GM19238 (cell line): ENCODE results near the gene ALG9.
A peak's percentile ranks its signal among the peaks of the same experiment; 100 is the strongest.

ENCODE experiments used
- DNase-seq: peaks from one replicate; pipeline ENCODE4 v3.0.0; 2011; ENCODE audit warnings: low spot score; ENCODE audit not compliant: insufficient read length

ALG9 gene

DNA sequence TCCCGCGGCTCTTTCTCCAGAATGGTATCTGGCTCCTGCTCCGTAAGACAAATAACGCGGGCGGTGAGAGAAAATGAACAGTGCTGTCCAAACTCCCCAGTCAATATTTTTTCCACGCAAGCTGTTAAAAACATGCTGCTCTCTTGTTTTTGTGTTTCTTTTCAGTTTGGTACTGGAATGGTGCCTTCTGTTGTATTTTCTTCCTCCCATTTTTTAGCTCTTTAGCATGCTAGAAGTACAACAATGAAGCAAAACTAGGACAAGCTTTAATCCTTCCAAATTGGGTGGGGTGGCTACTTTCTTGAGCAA is 104.6 kb downstream of the ALG9 start:
- no peak for DNase-seq

DNA sequence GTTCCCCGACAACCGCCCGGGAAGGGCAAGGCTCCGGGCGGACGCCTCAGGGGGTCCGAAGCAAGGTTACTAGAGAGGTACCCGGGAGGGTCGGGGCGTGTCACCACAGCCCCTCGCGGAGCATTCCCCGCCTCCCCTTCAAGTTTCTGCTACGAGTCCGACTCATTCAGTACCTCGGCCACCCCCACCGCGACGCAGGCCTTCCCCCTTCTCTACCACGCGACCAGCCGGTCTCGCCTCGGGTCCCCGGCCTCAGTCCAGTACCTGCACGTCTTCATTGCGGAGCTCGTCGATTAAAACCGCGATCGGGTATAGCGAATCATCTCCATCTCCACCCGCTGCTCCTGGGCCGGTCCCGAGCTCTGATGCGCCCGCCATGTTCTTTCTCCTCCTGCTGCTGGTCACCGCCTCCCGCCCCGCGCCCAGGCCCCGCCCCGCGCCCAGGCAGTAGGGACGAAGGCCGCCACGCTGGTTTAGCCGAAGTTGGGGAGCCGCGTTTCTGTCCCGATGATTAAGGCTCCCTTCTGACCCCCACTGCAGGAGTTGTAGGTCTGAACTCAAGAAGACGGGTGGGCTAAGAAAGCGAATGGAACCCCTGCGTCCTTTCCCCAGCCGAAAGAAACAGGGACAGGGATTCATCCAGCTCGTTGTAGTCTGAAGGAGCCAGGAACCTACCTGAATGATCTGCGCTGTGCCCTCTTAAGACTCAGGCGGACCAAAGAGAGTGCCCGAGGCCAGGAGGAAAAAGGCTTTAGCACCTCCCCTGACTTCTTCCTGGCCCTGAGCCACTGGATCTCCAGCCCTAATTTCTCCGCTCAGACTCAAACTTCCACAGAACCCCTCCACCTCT is 105.2 kb downstream of the ALG9 start, which contains the start of gene PPP2R1B:
Gene PPP2R1B, minus strand, starts transcription at position 406 of the 850 bp plus-strand sequence. Its CDS starts 28 bp downstream, at position 378.
- DNase-seq: peak; percentile 96

DNA sequence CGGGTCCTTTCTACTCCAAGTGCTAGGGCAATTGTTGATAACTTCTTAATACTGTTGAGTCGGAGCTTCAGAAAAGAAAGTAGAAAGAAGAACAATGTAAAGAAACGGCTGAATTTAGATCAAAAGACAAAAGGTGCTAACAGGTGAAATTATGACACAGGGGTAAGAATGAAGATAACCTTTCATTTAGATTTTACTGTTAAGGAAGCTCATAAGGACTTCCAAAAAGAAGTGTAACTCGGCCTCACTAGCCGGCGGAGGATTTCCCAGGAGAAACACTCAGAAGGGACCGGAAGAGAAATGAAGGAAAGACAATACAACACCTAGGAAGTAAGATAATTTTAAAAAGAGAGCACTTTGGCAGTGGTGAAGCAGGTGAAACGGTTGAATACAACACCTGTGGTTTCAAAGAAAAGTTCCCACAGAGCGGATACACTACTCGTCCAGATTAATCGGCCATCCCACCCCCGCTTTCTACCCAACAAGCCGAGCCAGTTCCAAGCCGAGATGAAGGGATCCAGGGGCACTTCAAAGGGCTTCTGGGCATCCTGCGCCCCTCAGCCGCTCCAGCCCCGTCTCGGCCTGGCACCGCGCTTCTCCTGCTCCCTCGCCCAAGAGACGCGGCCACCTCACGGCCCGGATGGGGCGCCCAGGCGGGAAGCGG is 105.9 kb downstream of the ALG9 start:
- DNase-seq: no peak

DNA sequence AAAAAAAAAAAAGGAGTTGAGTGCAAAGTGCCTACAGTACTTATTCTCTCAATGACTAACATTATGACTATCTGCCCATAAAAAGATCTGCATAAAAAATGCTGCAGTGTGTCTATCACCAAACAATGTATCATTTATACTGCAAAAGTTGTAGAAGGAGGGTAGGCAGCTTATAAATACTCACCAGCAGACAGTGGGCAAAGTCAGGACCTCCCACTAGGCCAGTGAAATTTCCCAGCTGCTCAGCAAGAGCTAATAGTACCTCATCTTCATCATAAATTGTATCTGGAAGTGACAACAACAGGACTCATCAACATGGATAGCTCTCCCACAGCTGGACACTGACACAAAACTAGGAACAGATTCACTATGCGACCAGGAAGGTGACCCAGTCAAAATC is 106.8 kb downstream of the ALG9 start:
- DNase-seq: no peak

DNA sequence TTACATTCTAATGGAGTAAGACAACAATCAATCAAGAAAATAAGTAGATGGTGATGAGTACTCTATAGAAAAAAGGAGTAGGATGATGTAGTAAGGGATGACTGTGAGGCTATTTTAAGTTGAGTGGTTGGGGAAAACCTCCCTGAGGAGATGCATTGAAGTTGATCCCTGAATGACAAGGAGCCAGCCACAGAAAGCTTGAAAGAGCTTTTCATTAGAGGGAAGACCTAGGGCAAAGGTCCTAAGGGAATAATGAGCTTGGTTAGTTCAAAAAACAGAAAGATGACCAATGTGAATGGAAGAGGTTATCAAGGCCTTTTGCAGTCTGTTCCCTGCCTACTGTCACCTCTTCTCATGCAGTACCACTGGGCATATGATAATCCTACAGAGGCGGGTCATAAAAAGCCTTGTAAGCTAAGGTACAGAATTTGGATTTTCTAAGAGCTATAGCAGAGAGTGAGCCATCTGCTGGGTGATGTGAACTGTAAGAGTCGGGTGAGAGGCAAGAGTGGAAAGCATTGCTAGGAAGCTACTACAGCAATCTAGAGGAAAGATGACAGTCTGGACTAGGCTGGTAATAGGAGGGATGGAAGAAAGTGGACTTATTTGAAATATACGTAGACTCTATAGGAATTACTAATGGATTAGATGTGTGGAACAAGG is 108.3 kb downstream of the ALG9 start:
- no peak for DNase-seq

DNA sequence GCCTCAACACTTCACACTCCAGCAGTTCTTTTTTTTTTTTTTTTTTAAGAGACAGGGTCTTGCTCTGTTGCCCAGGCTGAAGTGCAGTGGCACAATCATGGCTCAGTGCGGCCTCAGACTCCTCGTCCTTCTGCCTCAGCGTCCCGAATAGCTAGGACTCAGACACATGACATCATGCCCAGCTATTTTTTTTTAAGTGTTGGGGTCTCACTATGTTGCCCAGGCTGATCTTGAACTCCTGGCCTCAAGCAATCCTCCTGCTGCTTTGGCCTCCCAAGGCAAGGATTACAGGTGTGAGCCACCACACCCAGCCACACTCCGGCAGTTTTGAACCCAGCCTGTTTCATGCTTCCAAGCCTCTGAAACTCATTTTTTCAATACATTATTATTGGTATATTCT is 108.9 kb downstream of the ALG9 start:
- DNase-seq: no peak

DNA sequence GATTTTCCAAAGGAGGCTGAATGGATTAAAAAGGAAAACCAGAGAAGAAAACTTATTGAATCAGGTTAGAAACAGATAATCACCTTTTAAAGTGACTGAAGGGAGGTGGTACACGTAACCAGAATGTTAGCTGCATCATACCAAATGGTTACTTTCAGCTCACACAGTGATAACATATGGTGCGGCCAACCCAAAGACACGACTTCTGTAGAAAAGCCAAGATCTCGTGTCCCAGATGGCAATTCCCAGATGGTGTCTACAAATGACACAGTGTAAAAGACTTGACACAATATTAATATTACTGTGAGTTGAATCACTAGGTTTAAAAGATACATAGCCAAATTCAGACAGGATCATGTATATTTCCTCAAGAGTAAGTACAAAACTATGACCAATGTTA is 110.3 kb downstream of the ALG9 start:
- no peak for DNase-seq

DNA sequence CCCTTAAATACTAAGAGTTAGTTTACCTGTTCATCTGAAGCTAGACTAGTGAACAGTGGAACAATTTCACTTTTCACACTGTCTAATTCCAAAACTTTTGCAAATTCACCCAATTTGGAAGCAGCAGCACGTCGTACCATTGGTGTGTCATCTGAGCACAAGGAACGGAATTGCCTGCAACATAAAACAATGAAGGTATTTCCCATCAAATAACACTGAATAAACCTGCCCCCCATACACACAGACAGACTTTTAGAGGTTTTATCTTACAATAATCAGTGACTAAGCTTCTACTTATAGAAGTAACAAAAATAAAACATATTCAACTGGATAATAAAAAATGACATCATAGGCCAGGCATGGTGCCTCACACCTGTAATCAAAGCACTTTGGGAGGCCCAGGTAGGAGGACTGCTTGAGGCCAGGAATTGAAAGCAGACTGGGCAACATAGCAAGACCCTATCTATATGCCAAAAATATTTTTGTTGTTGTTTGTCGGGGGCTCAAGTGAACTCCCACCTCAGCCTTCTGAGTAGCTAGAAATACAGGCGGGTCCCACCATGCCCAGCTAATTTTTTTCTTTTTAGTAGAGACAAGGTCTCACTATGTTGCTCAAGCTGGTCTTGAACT is 111.5 kb downstream of the ALG9 start:
- no peak for DNase-seq

DNA sequence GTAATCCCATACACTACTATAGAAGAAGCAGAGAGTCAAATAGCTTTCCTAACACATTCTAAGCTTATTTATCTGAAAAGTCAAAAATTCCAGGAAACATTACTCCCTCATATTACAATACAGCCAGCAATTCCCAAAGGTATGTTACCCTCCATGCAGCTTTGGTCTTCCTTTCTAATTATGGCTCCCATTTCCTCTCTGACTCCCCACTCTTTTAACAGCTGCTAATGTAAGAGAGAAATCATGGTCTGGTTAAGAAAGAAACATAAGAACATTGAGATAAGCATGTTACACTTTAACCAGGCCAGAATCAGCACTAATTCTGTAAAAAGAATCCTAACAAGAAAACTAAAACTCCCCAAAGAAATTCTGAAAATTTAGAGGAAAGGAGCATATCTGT is 112.0 kb downstream of the ALG9 start:
- no peak for DNase-seq

DNA sequence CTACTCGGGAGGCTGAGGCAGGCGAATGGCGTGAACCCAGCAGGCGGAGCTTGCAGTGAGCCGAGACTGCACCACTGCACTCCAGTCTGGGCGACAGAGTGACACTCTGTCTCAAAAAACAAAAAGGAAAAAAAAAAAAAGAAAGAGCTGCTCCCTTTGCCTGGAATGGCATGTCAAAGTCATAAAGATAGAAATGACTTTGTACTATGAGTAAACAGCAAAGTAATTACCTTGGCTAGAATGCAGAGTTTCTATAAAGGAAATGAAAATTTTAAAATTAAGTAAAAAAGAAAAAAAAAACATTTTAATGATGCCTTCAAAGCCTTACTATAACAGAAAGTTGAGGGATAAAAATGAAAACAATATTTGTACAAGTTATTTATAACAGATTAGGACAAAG is 115.3 kb downstream of the ALG9 start:
- no peak for DNase-seq

DNA sequence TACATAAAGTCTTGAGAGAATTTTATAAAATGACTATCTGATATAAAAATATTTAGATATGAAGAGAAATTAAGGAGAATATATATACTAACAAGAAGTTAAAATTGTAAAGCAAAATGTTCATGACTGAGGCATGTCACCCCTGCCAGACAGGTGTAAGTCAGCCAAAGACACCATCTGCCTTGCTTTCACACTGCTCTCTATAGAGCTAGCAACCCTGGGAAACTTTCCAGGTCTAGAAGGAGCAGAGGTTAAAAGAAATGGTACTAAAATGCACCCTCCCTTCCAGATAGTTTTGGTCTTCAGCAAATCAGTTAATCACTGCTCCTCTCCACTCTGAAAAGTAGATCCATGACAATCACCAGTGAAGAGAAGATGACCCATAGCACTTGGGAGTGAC is 121.7 kb downstream of the ALG9 start:
- no peak for DNase-seq

DNA sequence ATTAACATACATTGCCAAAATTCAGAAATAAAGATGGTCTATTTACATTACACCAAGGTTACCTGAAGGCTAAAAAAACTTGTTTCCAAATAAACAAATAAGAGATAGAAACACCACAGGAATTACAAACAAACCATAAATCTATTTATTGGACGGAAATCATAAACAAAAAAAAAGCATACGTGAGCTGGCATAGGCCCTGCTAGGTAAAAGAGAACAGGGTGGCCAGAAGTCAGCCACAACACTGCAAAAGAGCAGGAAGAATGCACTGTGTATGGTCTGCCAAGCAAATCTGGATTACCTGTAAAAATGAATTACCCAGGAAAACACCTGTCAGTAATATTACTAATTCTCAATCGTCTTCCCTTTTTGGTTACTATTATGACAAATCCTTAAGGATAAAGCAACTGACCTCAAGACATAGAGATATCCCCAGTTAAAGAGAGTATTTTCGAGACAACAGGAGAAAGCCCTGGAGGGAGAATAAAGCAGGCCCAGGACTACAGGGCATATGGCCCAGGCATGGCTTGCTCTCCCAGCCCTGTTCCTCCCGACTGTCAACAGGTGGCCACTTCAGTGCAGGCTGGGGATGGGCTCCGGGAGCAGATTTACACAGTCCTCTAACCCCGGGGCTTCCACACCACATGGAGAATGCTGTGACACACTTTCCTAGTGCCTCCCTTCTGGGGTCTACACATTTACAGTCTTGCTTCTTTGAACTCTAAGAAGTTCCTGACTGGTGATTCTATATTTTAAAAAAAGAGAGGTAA is 123.2 kb downstream of the ALG9 start:
- no peak for DNase-seq

DNA sequence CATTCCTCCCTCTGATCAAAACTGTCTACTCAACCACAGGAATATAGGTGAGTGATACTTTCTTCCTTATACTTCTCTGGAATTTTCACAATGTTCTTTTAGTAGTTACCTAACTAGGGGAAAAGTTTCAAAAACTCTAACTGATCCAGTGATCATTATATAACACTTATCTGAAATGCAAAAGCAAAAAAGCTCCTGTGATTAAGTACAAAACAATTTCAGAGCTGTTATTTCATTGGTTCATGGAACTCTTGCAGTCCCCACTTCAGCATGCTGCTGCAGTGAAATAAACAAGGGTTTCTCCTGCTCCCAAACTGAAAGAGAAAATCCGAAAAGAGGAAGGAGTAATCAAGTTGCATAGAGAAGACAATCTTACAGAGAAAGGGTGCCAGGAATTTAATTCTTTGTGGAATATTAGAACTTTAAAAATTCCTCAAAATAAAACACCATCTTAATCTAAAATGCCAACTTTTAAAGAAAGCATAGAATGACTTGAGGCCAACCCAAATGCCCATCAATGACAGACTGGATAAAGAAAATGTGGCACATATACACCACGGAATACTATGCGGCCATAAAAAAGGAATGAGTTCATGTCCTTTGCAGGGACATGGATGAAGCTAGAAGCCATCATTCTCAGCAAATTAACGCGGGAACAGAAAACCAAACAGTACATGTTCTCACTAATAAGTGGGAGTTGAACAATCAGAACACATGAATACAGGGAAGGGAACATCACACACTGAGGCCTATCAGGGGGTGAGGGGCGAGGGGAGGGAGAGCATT is 125.5 kb downstream of the ALG9 start:
- no peak for DNase-seq

DNA sequence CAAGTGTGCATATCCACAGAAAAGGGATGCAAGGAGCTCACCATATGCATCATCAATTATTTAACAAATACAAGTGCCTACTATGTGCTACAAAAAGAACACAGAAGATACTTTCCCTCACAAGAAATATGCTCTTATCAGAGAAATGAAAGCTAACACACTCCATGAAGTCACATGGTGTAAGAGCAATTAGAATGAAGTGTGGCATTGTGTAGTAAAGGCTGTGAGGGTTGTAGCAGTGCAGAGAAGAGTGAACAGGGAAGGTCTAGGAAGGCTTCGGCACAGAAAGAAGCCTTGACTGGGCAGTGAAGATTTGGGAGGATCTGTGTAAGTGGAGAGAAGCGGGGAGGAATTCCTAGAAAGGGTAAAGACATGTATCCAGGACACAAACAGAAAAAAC is 127.7 kb downstream of the ALG9 start:
- DNase-seq: no peak

DNA sequence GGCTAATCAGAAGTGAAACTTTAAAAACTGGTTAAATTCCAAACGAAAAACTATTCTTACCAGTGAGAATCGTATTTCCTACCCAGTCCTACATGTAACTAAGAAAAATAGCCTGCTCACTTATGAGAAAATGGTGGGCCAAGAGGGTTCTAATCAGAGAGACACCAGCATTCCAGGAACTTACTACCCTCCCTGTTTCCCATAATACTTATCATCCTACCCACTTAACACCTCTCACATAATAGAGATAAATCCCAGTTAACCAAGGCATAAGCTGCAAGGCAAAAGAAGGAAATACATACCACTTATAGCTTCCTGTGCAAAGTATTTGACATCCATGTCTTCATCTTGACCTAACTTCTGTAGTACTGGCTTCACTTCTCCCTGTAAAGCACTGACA is 129.6 kb downstream of the ALG9 start:
- DNase-seq: no peak

DNA sequence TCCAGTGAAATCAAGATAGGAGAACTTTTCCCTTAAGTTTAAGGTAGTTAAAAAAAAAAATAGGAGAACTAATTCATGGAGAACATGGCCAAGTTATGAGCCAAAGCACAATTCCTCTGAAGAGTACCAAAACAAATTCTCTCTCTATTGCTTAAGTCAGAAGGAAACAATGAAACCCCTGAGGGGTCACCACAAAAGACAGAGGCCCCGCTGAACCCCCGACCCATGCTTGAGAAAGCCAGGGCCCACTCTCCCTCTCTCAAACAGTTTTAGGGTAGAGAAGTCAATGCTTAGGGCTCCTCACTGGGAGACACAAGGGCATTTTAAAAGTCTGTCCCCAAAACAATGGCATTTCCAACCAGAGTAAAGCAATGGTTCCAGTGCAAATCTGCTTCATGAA is 132.1 kb downstream of the ALG9 start:
- no peak for DNase-seq

DNA sequence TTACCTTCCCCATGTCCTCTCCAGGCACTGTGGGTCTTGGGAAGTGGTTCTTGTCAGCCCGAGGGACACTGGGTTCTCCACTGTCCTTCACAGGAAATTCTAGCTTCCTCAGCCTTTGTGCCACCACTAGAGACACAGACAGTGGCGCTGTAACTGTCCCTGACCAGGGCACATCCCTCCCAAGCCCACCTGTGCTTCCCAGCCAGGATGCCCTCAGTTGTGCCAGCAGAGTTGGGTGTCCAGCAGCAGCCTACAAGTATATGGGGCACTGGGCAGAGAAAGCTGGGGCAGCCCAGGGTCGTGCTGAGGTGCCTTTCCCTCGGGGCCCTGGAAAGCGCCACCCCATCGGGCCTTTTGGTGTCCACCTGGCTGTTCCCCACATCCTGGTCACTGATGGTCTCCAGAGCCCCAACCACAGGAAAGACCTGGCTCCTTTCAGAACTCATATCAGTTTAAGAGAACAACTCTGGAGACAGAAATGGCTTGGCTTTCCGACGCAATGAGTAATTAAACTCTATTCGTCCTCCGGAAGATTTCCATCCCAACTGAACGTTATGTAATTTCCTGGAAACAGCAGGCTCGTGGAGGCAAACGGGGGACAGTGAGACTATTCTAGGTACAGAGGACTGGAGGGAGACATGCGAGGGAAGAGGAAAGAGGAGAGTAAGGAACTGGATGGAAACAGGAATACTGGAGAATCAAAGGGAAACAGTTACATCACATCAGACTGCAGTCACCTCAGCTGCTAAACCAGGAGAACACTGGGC is 133.8 kb downstream of the ALG9 start:
- DNase-seq: no peak

DNA sequence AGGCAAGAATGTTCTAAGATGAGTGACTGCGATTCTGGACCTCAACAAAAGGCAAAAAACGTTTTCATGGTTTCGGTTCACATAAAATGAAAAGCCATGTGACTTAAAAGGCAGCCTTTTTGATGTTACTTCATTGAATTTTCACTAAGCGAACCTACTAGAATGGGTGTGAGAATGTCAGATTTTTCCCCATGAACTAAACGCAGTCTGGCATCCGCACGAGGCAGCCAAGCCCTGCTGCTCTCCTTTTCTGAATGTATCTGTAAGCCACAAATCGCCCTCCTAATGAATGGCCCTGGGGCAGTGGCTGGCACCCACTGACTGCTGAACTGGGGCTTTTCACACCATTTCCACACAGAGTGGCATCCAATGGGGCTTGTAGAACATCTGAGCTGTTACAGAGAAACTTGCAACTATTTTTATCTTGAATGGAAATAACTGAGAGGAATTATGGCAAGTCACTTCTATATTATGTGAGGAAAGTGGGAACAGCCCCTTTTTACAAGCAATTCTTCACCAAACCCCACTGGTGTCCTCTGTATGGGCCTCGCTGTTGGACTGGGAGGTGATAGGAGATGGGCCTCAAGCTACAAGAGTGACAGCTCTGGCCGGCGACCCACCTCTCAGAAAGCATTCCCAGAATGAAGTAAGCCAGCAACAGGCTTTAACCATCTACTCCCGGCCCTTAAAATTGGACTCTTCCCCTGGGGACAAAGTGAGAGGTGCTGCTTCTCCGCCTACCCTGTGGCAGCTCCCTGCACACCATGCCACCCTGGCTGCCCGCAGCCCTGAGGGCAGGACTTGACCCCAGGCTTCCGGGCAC is 134.5 kb downstream of the ALG9 start:
- no peak for DNase-seq
